Astrocyte of the cerebellum (primary cell): Measurements from ENCODE around the gene CDK5R2.

Experiments
- DNase-seq: peaks from one replicate; pipeline ENCODE4 v3.0.0-alpha.2; 2011; ENCODE audit warnings: low read depth
- H3K4me3 ChIP-seq: 2 replicates; pipeline ENCODE4 v1.5.1; 2011; ENCODE audit warnings: mild to moderate bottlenecking, low read depth, low read length, moderate library complexity
- in situ Hi-C: cut with HindIII; loops from 2 replicates; pipeline ENCODE4 v1.10.0; 2017; ENCODE audit warnings: low sequenced_read_pairs
- TF ChIP-seq, protein P1 (sequence below): IDR thresholded peaks from 2 replicates; pipeline ENCODE4 v1.5.1; 2012; ENCODE audit warnings: low read length, low read depth, moderate library complexity, mild to moderate bottlenecking; ENCODE audit errors: missing control alignments

The CDK5R2 gene

DNA sequence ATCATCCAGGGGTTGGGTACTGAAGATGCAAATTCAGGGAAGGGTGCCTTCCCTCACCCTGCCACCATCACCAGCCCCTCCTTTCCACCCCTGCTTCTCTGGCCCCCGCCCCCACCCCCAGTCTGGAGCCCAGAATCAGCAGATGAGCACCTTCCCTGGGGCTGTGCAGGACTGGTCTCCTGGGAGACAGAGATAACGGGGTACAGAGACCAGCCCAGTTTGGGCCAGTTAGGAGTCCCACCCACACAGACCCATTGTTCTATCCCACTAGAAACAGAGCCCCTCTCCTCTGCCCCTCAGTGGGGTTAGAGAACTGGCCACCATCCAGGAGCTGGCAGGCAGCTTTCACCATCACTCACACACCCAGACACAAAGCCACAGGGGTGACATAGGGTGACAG is 38.3 kb downstream of the CDK5R2 start:
- H3K4me3 ChIP-seq = no peak overlapping the region
- no peak for DNase-seq
- TF ChIP-seq, protein P1, sequence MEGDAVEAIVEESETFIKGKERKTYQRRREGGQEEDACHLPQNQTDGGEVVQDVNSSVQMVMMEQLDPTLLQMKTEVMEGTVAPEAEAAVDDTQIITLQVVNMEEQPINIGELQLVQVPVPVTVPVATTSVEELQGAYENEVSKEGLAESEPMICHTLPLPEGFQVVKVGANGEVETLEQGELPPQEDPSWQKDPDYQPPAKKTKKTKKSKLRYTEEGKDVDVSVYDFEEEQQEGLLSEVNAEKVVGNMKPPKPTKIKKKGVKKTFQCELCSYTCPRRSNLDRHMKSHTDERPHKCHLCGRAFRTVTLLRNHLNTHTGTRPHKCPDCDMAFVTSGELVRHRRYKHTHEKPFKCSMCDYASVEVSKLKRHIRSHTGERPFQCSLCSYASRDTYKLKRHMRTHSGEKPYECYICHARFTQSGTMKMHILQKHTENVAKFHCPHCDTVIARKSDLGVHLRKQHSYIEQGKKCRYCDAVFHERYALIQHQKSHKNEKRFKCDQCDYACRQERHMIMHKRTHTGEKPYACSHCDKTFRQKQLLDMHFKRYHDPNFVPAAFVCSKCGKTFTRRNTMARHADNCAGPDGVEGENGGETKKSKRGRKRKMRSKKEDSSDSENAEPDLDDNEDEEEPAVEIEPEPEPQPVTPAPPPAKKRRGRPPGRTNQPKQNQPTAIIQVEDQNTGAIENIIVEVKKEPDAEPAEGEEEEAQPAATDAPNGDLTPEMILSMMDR = no peak
- in situ Hi-C loops = no loop called here

DNA sequence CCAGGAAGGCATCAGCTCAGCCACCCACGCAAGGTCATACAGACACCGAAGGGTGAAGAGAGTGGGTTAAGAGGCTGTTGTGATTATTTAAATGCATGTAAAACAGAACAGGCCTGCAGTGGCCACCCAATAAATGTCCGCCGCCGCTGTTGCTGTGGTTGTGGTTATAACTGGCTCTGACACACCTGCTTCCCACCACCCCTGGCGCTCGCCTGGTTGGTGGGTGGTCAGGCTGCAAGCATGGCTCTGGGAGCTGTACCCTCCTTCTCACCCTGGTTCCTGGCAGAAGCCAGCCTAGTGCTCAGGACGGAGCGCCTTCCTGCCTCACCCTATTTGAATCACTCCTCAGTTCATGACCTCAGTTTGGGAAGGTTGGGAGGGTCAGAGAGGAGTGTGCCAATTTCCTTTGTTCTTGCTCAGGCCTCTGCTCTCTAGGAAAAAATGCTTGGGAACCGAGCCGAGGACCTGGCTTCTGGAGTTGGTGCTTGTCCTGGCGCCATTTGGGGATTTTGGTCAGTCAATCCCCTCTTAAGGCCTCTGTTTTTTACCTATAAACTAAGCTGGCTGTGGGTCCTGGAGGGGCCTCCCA is 39.0 kb downstream of the CDK5R2 start:
- TF ChIP-seq, protein P1 = no peak
- in situ Hi-C loops = no loop called here
- DNase-seq = no peak
- H3K4me3 ChIP-seq = no peak overlapping the region

DNA sequence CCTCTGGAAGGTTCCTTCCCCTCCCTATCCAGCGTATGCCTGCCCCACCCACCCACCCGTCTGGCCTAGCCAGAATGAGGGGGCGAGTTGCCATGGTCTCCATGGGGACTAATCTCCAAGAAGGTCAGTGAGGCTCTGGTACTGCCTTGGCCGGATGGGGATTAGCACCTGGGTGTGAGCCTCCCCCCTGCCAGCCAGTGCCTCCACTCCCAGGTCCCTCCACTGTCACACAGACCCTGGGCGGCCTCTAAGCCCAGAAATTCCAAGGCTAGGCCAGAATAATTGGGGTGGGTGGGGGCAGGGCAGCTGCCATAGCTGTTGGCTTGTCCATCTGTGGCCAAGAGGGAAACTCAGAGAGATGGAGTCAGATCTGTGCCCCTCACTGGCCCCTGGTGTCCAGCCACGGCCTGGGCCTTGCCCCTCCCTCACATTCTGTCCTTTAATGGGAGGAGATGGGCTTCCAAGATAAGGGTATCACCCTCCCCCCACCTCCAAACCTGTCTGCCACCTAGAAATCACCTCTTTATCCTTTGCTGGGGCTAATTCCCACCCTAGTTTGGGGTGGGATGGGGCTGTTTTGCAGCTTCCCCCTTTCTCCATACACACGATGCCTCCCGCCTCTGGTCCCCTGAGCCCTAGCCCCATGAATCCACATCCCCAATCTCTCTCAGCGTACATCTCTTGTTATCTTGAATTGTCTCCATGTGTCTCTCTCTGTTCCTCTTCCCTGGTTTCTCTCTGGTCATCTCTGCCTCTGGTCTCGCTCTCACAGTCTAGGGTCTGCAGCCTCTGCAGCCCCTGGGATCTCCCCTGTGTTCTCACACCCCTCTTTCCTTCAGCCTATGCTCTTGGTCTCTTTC is 39.8 kb downstream of the CDK5R2 start:
- in situ Hi-C loops = no loop called here
- DNase-seq = no peak
- H3K4me3 ChIP-seq = no peak overlapping the region
- TF ChIP-seq, protein P1 = no peak

DNA sequence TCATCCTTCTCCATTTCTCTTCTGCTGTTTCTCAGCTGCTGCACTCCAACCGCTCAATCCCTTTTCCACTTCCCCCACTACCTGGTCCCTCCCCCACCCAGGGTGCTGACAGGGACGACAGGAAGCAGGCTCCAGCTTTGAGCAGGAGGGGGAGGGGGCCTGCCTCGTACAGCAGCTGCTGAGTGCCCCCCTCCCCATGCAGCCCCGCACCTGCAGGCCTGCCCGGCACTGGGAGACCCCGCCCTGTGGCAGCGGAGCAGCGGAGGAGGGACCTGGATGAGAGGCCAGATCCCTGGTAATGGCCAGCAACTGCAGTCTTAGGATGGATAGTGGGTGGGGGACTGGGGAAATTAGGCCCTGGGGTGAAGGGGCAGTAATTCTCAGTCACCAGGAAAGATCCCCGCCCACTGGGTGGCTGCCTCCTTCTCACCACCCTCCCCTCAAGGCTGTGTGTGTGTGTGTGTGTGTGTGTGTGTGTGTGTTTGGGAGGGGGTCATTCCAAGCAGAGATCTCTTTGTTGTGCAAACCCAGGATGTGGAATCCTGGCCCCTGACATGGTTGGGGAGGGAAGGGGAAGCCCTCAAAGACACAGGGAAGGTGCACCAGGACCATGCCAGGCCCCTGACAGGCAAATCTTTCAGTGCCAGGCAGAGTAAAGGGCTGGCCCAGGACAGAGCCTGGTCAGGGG is 40.6 kb downstream of the CDK5R2 start:
- TF ChIP-seq, protein P1 = no peak
- no peak for DNase-seq
- in situ Hi-C loops = no loop called here
- no peak overlapping the region for H3K4me3 ChIP-seq

DNA sequence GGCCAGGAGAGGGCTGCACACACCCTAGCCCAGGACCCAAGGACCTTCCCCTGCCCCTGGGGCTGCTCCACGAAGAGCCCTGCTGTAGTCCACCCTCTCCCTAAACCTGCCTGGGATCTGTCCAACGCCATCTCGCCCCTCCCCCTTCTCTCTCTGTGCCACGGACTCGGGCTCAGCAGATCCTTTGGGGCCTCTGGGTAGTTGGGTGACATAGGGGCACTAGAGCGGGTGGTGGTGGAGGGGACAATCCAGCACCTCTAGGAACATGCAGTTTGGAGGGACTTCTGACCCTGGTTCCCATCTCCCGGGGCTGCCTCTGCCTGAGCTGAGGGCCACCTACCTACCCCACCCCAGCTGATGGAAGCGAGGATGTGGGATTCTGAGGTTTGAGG is 41.1 kb downstream of the CDK5R2 start:
- DNase-seq = no peak
- TF ChIP-seq, protein P1 = no peak
- in situ Hi-C loops = no loop called here

DNA sequence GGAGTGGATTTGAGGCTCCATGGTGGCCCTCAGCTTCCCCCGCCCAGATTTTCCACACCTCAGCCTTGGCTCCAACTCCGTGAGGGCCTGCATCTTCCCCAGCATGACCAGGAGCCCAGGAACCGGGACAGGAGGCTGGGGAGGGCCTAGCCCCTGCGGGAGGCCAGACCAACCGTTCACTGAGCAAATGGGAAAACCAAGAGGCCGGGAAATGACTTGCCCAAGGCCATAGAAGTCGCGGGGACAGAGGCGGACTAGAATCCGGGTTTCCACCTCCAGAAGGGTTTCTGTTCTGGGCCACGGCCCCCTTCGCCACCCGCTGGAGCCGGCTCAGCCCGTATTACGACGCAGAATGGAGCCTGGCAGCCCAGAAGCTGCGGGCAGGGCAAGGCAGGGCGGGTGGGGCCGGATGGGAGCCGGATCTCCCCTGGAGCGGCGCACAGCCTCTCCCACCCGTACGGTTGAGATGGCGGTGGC is 41.7 kb downstream of the CDK5R2 start:
- no peak for DNase-seq
- TF ChIP-seq, protein P1 = no peak
- in situ Hi-C loops = no loop called here
- no peak overlapping the region for H3K4me3 ChIP-seq

More for the DNA sequence above, 41.1 kb downstream of the CDK5R2 start:
- no peak overlapping the region for H3K4me3 ChIP-seq
